Vagina (tissue), 2 donors: ENCODE measurements around the gene GFM2. TPM values are rescaled to one million over a fixed set of nuclear protein-coding genes. Genes with fewer than 3 reads are reported as not detected.

ENCODE experiments used
- DNase-seq, 2 donors: peaks; one replicate each; pipeline ENCODE4 v3.0.0-alpha.2; 2017; ENCODE audit errors: extremely low spot score in 2 of 2
- H3K27ac ChIP-seq: fragments of 200-600 bp; sonication (generic); one replicate; pipeline ENCODE4 v1.5.1; 2019
- H3K27me3 ChIP-seq: fragments of 200-600 bp; sonication (generic); one replicate; pipeline ENCODE4 v1.5.1; 2019
- H3K36me3 ChIP-seq, 2 donors: fragments of 200-600 bp; sonication (generic); one replicate each; pipeline ENCODE4 v1.5.1; 2017 to 2019
- H3K4me1 ChIP-seq: fragments of 200-600 bp; sonication (generic); one replicate; pipeline ENCODE4 v1.5.1; 2019
- H3K4me3 ChIP-seq, 2 donors: fragments of 200-600 bp; sonication (generic); 1 replicate in 1 of 2; 2 replicates in 1 of 2; pipeline ENCODE4 v1.5.1; 2016 to 2019
- H3K9me3 ChIP-seq: fragments of 200-600 bp; sonication (generic); one replicate; pipeline ENCODE4 v1.5.1; 2019
- POLR2A ChIP-seq, 2 donors: fragments of 450-650 bp; IDR thresholded peaks; one replicate each; pipeline ENCODE4 v1.6.1; 2017; ENCODE audit warnings: antibody characterized with exemption in 2 of 2, mild to moderate bottlenecking in 2 of 2, moderate library complexity in 2 of 2
- POLR2AphosphoS5 ChIP-seq, 2 donors: sonication (generic); formaldehyde crosslinking; IDR thresholded peaks; one replicate each; pipeline ENCODE4 v1.9.0; 2017; ENCODE audit warnings: antibody characterized with exemption in 2 of 2, mild to moderate bottlenecking in 2 of 2, low read depth in 1 of 2; ENCODE audit not compliant: insufficient read depth in 1 of 2
- intact Hi-C: fragments of 100-400 bp; cut with DNase I; formaldehyde crosslinking; loops from one replicate; pipeline ENCODE4 v1.15.1; 2023
- total RNA-seq: library from RNA; depleted of rRNA; stranded (reverse); fragments of >200 nt; gene quantifications from one replicate; pipeline ENCODE4 v1.2.3, GENCODE V29; 2016
- TF ChIP-seq, protein P1 (sequence below), 3 experiments: fragments of 450-650 bp in 2 of 3; fragments of 200-600 bp in 1 of 3; sonication (generic) in 1 of 3; IDR thresholded peaks; one replicate each; pipeline ENCODE4 v1.5.1; 2017 to 2019; ENCODE audit warnings: antibody characterized with exemption in 3 of 3, mild to moderate bottlenecking in 2 of 3, moderate library complexity in 2 of 3

Gene GFM2
- total RNA-seq, 1 donor from 2014 or later = 29.5 TPM

DNA sequence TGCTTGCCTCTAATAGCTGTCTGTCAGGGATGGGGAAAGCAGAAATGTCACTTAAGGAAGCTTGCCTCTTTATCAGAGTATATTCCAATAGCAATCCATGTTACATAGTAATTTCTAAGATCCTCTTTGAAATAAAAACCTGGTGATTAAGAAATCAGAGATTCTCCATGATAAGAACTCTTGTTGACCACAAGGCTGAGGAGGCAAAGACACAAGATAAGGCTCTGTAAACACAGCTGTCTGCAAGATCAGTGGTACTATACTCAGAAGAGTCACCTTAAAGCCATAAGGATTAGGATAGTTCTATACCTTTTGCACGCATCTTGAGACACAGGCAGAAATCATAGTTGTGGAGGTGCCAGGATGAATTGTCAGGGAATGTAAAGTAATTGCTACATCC lies 41.6 kb downstream of the GFM2 start:
- no peaks in the 10 kb centered on the region for H3K4me1 ChIP-seq
- no peak overlapping the region for H3K27ac ChIP-seq
- intact Hi-C loops = no loop called here
- peaks cover 0 to 45% of the 10 kb centered on the region in 2 donors for H3K36me3 ChIP-seq
- no peaks in the 10 kb centered on the region for H3K27me3 ChIP-seq
- no peak overlapping the region for H3K4me3 ChIP-seq
- no peak for DNase-seq
- H3K9me3 ChIP-seq = no peaks in the 10 kb centered on the region
- TF ChIP-seq POLR2A (IDR thresholded peaks at IDR 0.05) = no peak
- TF ChIP-seq, protein P1, sequence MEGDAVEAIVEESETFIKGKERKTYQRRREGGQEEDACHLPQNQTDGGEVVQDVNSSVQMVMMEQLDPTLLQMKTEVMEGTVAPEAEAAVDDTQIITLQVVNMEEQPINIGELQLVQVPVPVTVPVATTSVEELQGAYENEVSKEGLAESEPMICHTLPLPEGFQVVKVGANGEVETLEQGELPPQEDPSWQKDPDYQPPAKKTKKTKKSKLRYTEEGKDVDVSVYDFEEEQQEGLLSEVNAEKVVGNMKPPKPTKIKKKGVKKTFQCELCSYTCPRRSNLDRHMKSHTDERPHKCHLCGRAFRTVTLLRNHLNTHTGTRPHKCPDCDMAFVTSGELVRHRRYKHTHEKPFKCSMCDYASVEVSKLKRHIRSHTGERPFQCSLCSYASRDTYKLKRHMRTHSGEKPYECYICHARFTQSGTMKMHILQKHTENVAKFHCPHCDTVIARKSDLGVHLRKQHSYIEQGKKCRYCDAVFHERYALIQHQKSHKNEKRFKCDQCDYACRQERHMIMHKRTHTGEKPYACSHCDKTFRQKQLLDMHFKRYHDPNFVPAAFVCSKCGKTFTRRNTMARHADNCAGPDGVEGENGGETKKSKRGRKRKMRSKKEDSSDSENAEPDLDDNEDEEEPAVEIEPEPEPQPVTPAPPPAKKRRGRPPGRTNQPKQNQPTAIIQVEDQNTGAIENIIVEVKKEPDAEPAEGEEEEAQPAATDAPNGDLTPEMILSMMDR (IDR thresholded peaks at IDR 0.05) = no peak
- no peak for TF ChIP-seq POLR2AphosphoS5 (IDR thresholded peaks at IDR 0.05; ENCODE audit: insufficient read depth in 1 of 2, low read depth in 1 of 2)

DNA sequence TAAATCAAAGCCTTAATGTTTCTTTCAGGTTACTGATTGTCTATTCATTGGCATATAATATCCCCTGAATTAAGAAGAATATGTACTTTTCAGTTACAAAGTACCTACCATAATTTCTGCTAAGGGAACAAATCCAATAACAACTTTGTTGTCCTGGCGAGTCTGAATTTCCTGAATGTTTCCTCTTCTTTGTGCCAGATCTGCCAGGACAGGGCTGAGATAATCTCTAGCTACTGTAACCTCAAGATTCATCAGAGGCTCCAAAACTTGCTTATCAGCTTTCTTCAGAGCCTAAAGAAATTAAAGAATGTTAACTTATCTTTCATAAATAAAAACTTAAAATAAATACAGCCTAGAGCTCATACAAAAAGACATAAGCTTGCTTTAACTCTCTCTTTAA lies 44.6 kb downstream of the GFM2 start:
- H3K36me3 ChIP-seq = peaks cover 0 to 59% of the 10 kb centered on the region in 2 donors

DNA sequence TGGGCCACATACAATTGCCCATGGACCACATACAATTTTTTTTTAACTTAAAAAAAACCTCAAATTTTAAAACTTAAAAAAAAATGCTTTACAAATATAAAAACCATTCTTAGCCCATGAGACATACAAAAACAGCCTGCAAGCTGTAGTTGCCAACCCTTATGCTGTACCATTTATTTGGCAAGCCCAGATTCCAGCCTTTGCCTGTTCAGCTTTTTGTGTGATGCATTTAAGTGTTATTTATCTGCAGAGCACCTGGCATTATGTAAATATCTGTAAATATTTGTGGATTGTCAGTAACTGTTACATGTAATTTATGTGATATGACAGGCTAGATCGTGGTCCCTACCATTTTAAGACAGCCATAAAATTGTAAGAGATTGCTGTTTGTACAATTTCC lies 49.3 kb downstream of the GFM2 start:
- no peak for DNase-seq
- Histone ChIP-seq H3K36me3 (peaks cover 0 to 55% of the 10 kb centered on the region in 2 donors), H3K9me3 (no peaks in the 10 kb centered on the region), H3K27ac (no peak overlapping the region), H3K4me1 (no peaks in the 10 kb centered on the region), H3K27me3 (no peaks in the 10 kb centered on the region), H3K4me3 (no peak overlapping the region)
- intact Hi-C loops = no loop called here
- TF ChIP-seq, protein P1 (IDR thresholded peaks at IDR 0.05) = no peak
- TF ChIP-seq POLR2AphosphoS5 (IDR thresholded peaks at IDR 0.05; ENCODE audit: insufficient read depth in 1 of 2, low read depth in 1 of 2) (no peak), POLR2A (IDR thresholded peaks at IDR 0.05) (no peak)

More for the DNA sequence above, 44.6 kb downstream of the GFM2 start:
- DNase-seq = no peak
- H3K27ac ChIP-seq = no peak overlapping the region
- H3K4me3 ChIP-seq = no peak overlapping the region
- TF ChIP-seq POLR2A (IDR thresholded peaks at IDR 0.05) (no peak), POLR2AphosphoS5 (IDR thresholded peaks at IDR 0.05; ENCODE audit: insufficient read depth in 1 of 2, low read depth in 1 of 2) (no peak)
- TF ChIP-seq, protein P1 (IDR thresholded peaks at IDR 0.05) = no peak
- intact Hi-C loops = no loop called here
- H3K4me1 ChIP-seq = no peaks in the 10 kb centered on the region
- H3K27me3 ChIP-seq = no peaks in the 10 kb centered on the region
- H3K9me3 ChIP-seq = no peaks in the 10 kb centered on the region

DNA sequence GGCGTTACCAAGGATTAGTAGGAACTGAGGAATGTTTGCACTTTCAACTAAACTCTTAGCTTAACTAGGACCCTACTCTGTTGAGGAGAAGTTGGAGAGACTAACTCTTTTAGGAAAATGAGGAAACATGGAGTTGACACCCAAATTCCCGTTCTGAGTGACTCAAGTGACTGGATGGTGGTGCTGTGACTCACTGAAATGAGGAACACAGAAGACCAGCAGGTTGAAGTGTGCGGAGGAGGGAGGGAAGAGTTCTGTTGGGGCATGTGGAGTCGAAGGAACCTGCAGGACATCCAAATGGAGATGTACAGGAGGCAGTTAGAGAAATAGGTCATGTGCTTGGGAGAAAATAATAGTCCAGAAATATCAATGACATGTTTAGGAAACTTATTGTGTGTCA lies 73.7 kb downstream of the GFM2 start:
- Histone ChIP-seq H3K4me3 (no peak overlapping the region), H3K36me3 (peaks cover 0 to 45% of the 10 kb centered on the region in 2 donors)

More for the DNA sequence above, 73.7 kb downstream of the GFM2 start:
- Histone ChIP-seq H3K27ac (no peak overlapping the region), H3K27me3 (no peaks in the 10 kb centered on the region), H3K9me3 (no peaks in the 10 kb centered on the region), H3K4me1 (no peaks in the 10 kb centered on the region)
- intact Hi-C loops = no loop called here
- DNase-seq = no peak
- TF ChIP-seq, protein P1 (IDR thresholded peaks at IDR 0.05) = no peak
- no peak for TF ChIP-seq POLR2AphosphoS5 (IDR thresholded peaks at IDR 0.05; ENCODE audit: insufficient read depth in 1 of 2, low read depth in 1 of 2)
- no peak for TF ChIP-seq POLR2A (IDR thresholded peaks at IDR 0.05)
